ES-I3 (cell line): ENCODE data around the gene SRGAP2C.
"Not testable (repeated sequence)": the region's sequence is repeated elsewhere in the genome, so short reads cannot be mapped to it uniquely, and the experiment has no call there.

Experiments
- H3K36me3 ChIP-seq: 2 replicates; pipeline ENCODE4 v1.6.1; 2013; ENCODE audit warnings: mild to moderate bottlenecking, low read length, control low read depth, moderate library complexity; ENCODE audit not compliant: insufficient read depth
- H3K4me1 ChIP-seq: 2 replicates; pipeline ENCODE4 v1.6.1; 2013; ENCODE audit warnings: mild to moderate bottlenecking, control low read depth, low read length; ENCODE audit not compliant: insufficient read depth
- H3K9ac ChIP-seq: 2 replicates; pipeline ENCODE4 v1.6.1; 2013; ENCODE audit warnings: low read depth, mild to moderate bottlenecking, low read length, moderate library complexity
- H3K9me3 ChIP-seq: 2 replicates; pipeline ENCODE4 v1.6.1; 2013; ENCODE audit warnings: mild to moderate bottlenecking, low read length, moderate library complexity; ENCODE audit not compliant: control insufficient read depth, insufficient read depth

The SRGAP2C gene

DNA sequence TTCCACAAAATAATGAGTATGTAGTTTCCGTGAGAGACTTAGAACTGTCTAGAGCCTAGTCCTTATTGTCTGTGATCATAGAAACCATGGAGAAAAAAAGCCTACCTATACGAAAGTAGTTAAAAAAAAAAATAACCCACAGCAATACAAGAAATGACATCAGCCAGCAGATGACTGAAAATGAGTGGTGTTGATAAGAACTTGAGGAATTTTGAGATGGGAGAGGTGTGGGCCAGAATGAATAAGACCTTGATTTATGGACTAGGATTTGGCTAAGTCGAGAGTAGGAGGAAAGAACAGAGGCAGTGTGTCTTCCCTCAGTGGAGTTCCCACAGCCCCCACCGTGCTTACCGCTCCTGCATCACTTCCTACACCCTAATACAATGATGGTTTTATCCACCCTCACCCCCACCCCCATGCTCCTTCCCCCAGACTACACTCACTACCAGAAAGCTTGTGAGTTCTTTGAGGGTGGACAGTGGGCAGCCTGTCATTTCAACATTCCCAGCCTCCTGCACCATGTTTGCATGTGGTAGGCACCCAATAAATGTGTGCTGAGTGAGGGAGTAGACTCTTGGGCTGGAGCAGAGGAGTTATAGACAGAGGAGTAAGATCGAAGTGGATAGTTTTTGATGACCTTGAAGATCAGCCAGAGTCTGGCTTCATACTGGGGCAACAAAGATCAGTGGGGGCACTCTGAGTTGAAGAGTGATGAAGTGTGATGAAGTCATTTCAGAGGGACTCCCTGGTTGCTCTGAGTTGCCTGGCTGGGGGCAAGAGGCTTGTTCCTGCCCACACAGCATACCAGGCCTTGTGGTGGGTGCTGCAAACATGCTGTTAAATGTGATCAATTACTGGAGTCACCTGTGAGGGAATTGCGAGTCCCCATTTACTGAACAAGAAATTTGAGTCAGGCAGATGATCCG, 21.3 kb downstream of the SRGAP2C start:
- H3K4me1 ChIP-seq, H3K36me3 ChIP-seq, H3K9me3 ChIP-seq, H3K9ac ChIP-seq: not testable (repeated sequence)

DNA sequence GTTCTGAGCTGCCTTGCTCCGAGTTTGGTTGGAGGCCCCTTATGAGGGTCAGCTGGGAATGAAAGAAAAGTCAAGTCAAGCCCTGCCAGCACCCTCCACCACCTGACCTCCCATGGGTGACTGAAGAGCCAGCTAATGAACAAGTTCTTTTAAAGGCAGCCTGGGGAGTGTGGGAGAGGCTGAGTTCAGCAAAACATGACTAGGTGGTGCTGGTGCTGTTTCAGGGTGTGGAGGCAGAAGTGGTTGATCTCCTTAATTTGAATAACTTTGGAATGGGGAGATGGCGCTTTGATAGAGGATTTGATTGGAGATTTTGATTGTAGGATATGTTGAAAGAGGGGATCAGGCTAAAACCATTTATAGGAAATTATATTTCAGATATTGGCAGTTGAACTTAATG, 22.6 kb downstream of the SRGAP2C start:
- not testable (repeated sequence) for H3K36me3 ChIP-seq, H3K9me3 ChIP-seq, H3K9ac ChIP-seq, H3K4me1 ChIP-seq

DNA sequence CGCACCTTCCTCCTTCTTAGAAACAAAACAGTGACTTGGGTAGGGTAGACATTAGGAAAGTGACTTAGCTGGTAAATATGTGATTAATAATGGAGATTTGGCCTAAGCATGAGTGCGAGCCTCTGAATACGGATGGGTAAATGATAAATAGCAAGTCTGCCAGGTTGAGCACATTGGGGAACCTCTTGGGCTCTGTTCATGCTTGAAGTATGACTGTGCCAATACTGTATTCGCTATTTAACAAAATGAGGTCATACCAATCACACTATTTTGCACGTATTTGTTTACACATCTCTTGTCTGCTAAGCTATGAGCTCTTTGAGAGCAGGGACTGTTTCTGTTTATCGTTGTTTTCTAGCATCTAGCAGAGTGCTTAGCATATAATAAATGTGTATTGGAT, 23.6 kb downstream of the SRGAP2C start:
- H3K9me3 ChIP-seq, H3K36me3 ChIP-seq, H3K4me1 ChIP-seq, H3K9ac ChIP-seq: not testable (repeated sequence)

DNA sequence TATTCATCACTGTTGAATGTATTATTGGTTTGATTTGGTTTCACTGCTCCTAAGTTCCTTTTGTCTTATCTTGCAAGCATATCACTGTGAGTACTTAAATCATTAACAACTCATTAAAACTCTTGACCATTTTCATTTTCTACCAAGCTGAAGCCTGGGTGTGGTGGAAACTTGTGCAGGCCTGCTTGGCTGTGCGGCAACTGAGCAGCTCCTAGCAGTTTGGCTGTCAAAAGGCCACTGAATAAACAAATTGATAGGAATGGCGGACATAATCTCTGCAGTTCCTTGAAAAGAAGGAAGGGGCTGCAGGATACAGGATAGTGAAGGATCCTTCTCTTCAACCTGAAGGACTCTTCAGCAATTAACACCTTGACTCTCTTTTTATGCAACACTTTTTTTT, 26.0 kb downstream of the SRGAP2C start:
- H3K36me3 ChIP-seq, H3K9ac ChIP-seq, H3K9me3 ChIP-seq, H3K4me1 ChIP-seq: not testable (repeated sequence)

DNA sequence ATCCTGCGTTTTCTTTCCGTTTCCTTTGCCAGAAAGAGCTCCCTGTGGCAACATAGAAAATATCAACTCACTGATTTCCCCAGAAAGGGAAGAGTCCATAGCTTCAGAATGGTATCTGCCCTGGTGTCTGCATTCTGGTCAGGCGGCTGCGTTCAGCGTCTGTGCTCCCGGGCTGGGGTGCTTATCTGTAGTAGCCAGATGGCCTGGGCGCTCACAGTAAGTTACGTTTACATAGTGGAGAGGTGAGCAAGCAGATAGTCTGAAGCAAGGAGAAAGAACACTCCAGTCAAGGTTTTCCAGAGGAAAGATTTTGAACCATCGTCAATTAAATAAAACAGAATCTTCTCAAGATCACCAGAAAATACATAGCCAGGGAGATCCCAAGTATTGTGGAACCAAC, 28.7 kb downstream of the SRGAP2C start:
- not testable (repeated sequence) for H3K36me3 ChIP-seq, H3K4me1 ChIP-seq

DNA sequence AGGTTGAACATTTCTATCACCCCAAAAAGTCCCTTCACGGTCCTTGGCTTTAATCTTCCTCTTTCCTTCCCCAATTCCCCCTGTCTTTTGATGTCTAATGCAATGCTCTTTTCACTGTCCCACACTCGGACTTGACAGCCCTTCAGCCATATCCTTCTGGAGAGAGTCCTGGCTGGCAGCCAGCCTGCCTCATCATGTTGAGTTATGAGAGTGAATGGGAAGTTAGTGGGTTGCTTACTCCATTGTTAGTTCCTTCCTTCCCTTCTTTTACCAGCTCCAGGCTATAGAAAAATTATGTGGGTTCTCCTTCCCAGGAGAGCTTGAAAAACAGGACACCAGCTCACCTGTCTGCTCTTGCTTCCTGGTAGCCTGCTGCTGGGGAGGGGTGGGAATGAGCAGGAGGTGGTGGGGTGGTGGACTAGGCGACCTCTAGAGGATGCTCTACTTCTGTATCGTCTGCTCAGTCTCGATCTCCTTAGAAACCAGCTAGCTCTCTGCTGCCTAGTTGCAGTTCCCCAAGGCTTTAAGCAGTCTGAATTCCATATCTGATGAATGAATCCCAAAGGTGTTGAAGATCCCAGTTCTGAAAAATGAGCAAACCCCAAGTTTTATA, 29.9 kb downstream of the SRGAP2C start:
- not testable (repeated sequence) for H3K9ac ChIP-seq, H3K36me3 ChIP-seq, H3K9me3 ChIP-seq, H3K4me1 ChIP-seq

More for the DNA sequence above, 28.7 kb downstream of the SRGAP2C start:
- H3K9ac ChIP-seq, H3K9me3 ChIP-seq: not testable (repeated sequence)

DNA sequence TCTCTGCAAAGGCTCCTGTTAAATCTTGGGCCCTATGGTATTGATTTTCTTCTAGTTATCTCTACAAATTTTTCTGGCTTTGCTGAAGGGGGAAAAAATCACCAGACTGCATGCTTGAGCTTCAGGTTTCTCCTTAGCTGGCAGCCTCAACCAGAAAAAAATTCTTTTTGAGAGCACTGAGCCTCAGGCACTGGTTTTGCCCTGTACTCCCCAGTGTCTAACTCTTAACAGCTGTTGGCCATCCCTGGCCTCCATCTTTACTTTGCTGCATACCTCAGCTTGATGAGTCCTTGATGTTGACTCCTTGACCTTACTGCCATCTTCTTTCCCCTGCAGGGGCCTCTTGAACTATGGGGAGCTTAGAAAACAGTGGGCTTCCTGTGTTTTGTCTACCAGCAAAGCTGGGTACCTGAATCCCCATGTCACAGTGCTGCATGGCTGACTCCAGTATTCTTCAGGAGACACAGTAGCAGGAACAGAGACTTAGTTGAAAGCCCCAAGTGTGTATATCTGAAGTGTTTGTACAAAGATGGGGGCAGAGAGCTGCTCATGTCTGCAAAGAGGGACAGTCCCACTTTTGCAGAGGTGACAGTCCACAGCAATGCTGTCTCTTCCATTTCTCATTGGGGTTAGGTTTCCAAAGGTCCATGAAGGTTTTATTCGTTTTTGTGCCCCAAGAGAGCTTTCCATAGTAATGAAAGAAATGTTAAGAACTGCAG, 31.1 kb downstream of the SRGAP2C start:
- not testable (repeated sequence) for H3K4me1 ChIP-seq, H3K9ac ChIP-seq, H3K36me3 ChIP-seq, H3K9me3 ChIP-seq

DNA sequence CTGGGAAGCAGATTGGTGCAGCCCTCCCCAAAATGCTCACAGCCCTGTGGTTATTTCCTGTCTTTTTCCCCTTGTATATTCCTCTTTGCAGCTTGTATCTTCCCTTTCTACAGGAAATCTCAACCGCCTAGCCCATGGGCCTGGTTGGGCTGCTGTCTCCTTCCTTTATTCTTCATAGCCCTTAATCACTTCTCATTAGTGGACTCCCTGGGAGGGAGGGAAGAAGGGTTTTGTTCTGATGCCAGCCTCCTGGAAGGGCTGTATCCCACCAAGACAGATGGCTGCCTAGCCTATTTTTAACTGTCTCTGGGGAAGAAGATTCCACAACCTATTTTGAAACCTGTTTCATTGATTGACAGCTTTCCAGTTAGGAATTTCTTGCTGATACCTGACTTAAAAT, 31.9 kb downstream of the SRGAP2C start:
- not testable (repeated sequence) for H3K36me3 ChIP-seq, H3K9ac ChIP-seq, H3K4me1 ChIP-seq, H3K9me3 ChIP-seq

DNA sequence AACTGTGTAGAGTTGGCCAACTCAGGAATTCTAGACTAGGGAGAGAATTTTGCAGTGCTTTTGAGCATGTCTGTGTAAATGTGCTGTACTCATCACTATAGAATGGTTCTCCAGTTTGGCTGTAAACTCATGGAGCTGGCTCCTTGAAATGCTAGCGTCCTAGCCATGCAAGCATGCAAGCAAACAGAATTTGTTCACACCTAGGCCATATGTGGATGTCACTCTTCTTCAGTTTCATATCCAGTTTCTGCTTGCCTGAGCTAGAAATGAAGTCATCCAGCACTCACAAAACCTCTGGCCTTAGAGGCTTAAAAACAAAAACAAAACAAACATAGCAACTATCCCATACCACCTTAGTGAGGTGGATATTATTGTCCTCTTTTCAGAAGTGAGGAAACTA, 37.0 kb downstream of the SRGAP2C start:
- H3K9ac ChIP-seq, H3K4me1 ChIP-seq, H3K36me3 ChIP-seq, H3K9me3 ChIP-seq: not testable (repeated sequence)

DNA sequence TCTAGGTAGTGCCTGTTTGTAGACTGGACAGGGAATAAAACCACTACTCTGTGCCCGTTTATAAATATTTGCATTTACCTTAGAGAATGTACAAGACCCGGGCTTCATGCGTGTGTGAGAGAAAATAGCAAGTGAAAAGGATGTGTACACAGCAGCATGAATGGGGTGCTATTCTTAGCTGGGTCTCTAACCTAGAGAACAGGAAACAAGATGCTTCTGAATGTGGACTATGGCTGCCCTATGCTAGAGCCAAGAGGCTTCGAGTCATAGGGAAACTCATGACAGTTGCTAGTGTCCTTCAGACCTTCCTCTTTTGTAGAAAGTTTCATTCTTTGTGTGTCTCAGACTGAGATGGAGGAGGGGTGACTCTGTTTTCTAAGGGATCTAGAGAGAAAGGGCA, 39.9 kb downstream of the SRGAP2C start:
- not testable (repeated sequence) for H3K36me3 ChIP-seq, H3K4me1 ChIP-seq, H3K9ac ChIP-seq, H3K9me3 ChIP-seq

DNA sequence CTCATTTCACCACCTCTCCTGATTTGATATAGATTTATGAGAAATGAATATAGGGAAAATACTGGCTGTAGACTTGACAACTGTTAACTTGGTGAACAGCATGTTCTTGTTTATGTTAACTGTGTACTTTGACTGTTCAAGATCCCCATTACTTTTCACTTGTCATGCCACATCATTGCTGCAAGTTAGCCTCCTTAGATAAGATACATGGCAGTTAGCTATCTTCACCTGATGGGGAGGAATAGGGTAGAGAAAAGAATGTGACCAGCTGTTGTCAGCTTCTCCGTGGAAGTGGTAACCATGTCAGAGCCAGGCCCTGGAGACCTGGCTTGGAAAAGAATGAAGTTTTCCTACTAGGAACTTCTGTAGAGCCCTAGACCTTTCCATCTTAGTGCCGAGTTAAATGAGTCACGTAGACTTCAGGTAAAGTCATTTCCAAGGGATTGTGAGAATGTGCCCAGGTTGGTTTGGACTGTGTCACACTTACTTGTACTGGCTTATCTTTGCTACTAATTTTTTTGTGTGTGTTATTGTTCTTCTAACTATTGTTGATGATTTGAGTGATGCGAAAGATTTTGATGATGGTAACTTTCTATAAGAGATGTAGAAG, 41.6 kb downstream of the SRGAP2C start:
- H3K36me3 ChIP-seq, H3K4me1 ChIP-seq, H3K9me3 ChIP-seq, H3K9ac ChIP-seq: not testable (repeated sequence)

DNA sequence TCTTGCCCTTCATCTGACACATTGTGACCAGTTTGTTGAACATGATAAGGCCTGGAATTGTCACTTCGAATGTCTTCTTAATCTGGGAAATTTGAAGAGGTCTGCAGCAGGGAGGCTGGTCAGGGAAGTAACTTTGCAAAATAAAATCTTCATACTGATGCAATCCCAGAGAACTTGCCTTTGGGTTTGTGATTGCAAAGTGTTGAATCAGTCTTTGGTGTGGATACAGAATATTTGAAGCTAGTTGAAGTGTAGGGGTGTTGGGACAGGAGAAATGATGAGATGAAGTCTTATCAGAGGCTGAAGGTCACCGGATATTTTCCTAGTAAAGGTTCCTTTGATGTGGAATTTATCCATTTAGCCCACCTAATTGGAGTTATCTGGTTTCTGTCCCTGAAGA, 42.1 kb downstream of the SRGAP2C start:
- H3K36me3 ChIP-seq, H3K9ac ChIP-seq, H3K4me1 ChIP-seq, H3K9me3 ChIP-seq: not testable (repeated sequence)

DNA sequence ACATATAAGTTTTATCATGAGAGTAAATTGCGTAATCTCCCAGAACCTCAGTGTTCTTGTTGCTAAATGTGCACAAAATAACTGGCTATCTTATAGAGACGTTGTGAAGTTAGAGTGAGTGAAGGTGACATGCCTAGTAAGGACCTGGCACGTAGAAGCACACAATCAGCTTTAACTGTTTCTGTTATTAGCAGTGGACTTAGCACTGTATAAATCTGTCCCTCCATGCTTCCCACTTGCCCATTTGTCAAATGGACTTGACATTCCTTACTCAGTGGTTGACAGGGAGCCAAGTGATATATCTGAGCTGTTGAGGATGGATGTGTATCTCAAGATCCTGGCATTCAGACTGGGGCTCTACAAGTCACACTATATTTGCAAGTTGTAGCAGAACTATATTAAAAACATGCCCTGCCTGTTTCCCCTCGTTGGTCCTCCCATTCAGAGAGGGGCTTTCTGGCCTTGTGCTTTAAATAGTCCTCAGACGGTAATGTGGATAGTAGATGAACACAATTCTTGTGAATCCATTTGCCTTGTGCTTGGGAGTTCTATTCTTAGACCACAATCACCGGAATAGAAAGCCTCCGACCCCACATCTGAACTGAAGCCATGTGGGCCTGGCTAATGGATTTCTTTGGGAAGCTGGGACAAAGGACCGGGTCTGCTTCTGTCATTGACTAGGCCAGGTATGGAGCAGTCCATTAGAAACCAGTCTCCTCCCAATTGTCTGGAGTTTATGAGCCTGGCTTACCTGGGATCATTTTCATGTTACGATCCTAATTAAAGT, 43.0 kb downstream of the SRGAP2C start:
- H3K4me1 ChIP-seq, H3K9ac ChIP-seq, H3K9me3 ChIP-seq, H3K36me3 ChIP-seq: not testable (repeated sequence)

DNA sequence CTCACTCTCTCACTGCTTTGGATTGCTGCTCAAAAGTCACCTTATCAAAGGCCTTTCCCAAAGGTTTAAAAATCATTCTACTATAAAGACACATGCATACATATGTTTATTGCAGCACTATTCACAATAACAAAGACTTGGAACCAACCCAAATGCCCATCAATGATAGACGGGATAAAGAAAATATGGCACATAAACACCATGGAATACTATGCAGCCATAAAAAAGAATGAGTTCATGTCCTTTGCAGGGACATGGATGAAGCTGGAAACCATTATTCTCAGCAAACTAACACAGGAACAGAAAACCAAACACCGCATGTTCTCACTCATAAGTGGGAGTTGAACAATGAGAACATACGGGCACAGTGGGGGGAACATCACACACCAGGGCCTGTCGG, 45.9 kb downstream of the SRGAP2C start:
- not testable (repeated sequence) for H3K36me3 ChIP-seq, H3K4me1 ChIP-seq, H3K9ac ChIP-seq, H3K9me3 ChIP-seq
